Fibroblast of skin of abdomen (primary cell): ENCODE data around the gene RPL19. TPM values are rescaled to one million over a fixed set of nuclear protein-coding genes. Genes with fewer than 3 reads are reported as not detected.
"Not testable (repeated sequence)": the region's sequence is repeated elsewhere in the genome, so short reads cannot be mapped to it uniquely, and the experiment has no call there.

Source experiments
- DNase-seq: peaks from one replicate; pipeline ENCODE4 v3.0.0-alpha.2; 2013
- polyA plus RNA-seq, 2 experiments: library from polyadenylated mRNA; unstranded; fragments of 120-200 nt; gene quantifications; one replicate each; pipeline ENCODE4 v1.2.1, GENCODE V29; 2013; ENCODE audit not compliant: insufficient read length in 2 of 2

Gene RPL19
- polyA plus RNA-seq (2013, experiment 1 of 2; ENCODE audit: insufficient read length) = 2,183 TPM
- 2,199 TPM for polyA plus RNA-seq (2013, experiment 2 of 2; ENCODE audit: insufficient read length)

- no peak for DNase-seq
Observed at GRCh38 chr17:39200070-39200879, at the start of gene RPL19. TSS of gene RPL19 (plus strand) at chr17:39200283. CDS start at chr17:39200345, 62 bp downstream.

- DNase-seq = no peak
Observed at GRCh38 chr17:39150795-39151149, 49.3 kb upstream of the RPL19 start.

- DNase-seq = no peak
Observed at GRCh38 chr17:39151150-39151942, 48.7 kb upstream of the RPL19 start, which contains the start of gene PLXDC1. TSS of gene PLXDC1 (minus strand) at chr17:39151637. CDS start at chr17:39151437, 200 bp downstream.

- peak; percentile 18 for DNase-seq
Observed at GRCh38 chr17:39151943-39152818, 47.9 kb upstream of the RPL19 start.

- DNase-seq = peak; percentile 89
Observed at GRCh38 chr17:39153599-39154051, 46.5 kb upstream of the RPL19 start.

GRCh38 chr17:39155654-39156053 is 44.4 kb upstream of the RPL19 start:
- DNase-seq = no peak

- peak; percentile 36 for DNase-seq
Observed at GRCh38 chr17:39156491-39156890, 43.6 kb upstream of the RPL19 start.

- DNase-seq = no peak
Observed at GRCh38 chr17:39158623-39159022, 41.5 kb upstream of the RPL19 start.

- DNase-seq = no peak
Observed at GRCh38 chr17:39161962-39162361, 38.1 kb upstream of the RPL19 start.

GRCh38 chr17:39164675-39165143 is 35.4 kb upstream of the RPL19 start:
- peak; percentile 95 for DNase-seq

- no peak for DNase-seq
Observed at GRCh38 chr17:39165178-39165840, 34.8 kb upstream of the RPL19 start.

- no peak for DNase-seq
Observed at GRCh38 chr17:39165841-39166349, 34.2 kb upstream of the RPL19 start, which contains the start of gene ARL5C. TSS of gene ARL5C (minus strand) at chr17:39166161. CDS start at chr17:39165760, 401 bp downstream.

- DNase-seq = no peak
Observed at GRCh38 chr17:39166437-39167335, 33.4 kb upstream of the RPL19 start.

- DNase-seq = no peak
Observed at GRCh38 chr17:39167476-39167875, 32.6 kb upstream of the RPL19 start.

GRCh38 chr17:39168503-39168902 is 31.6 kb upstream of the RPL19 start:
- not testable (repeated sequence) for DNase-seq

- DNase-seq = no peak
Observed at GRCh38 chr17:39169101-39169500, 31.0 kb upstream of the RPL19 start.

- no peak for DNase-seq
Observed at GRCh38 chr17:39169518-39169917, 30.6 kb upstream of the RPL19 start.

- DNase-seq = no peak
Observed at GRCh38 chr17:39170109-39170508, 30.0 kb upstream of the RPL19 start.

- DNase-seq = no peak
Observed at GRCh38 chr17:39170558-39170957, 29.5 kb upstream of the RPL19 start.

- DNase-seq = no peak
Observed at GRCh38 chr17:39171933-39172332, 28.1 kb upstream of the RPL19 start.
